ENCODE measurements around the gene ZMAT5.
"Not testable (repeated sequence)": the region's sequence is repeated elsewhere in the genome, so short reads cannot be mapped to it uniquely, and the experiment has no call there.

The ZMAT5 gene

DNA sequence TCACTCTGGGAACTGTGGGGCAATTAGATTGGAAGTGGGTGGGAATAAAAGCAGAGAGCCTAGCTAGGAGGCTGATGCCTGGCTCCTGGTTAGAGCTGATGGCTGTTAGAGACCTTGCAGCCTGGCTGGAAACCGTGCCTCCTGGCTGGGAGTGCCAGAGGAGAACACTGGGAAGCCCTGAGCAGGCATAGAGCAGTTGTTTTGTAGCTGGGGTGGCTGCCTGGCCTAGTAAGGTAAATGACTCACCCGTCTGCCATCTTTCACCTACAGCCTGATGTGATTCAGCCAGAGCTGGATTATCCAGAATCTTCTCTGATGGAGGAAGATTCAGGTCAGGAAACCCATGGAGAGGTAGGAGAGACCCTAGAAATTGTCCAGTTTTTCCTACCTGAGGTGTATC, 6.4 kb upstream of the ZMAT5 start:
- H3K9me3 ChIP-seq (ENCODE audit: control insufficient read depth, insufficient read depth, low read length), result no peaks in the 10 kb centered on the region
- H3K36me3 ChIP-seq (ENCODE audit: insufficient read depth, low read length), result peaks cover 9% of the 10 kb centered on the region; the same call in 1 of the 2 replicates
- H3K9ac ChIP-seq (ENCODE audit: low read depth, low read length), result no peak overlapping the region
- H3K4me1 ChIP-seq (ENCODE audit: insufficient read depth, low read length), result no peaks in the 10 kb centered on the region

DNA sequence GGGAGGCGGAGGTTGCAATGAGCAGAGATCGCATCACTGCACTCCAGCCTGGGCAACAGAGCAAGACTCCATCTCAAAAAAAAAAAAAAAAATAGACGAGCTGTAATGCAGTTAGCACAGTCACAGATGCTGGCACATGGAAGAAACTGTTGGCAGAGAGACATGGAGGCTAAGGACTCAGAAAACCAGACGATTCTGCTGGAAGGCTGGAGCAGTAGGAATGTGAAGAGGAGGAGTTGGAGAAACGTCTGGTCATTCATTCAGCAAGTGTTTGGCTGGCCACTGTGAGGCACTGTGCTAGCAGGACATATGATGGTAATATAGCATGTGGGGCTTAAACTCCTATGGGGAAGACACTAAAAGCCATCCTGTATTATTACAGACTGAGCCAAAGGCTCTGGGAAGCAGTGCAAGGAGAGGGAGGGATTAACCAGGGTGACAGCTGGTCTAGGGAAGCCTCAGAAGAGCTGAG, 5.4 kb upstream of the ZMAT5 start:
- no peaks in the 10 kb centered on the region for H3K9me3 ChIP-seq (ENCODE audit: control insufficient read depth, insufficient read depth, low read length)
- H3K36me3 ChIP-seq (ENCODE audit: insufficient read depth, low read length), result peaks cover 9% of the 10 kb centered on the region; the same call in 1 of the 2 replicates
- H3K4me1 ChIP-seq (ENCODE audit: insufficient read depth, low read length), result no peaks in the 10 kb centered on the region
- H3K9ac ChIP-seq (ENCODE audit: low read depth, low read length), result no peak overlapping the region

DNA sequence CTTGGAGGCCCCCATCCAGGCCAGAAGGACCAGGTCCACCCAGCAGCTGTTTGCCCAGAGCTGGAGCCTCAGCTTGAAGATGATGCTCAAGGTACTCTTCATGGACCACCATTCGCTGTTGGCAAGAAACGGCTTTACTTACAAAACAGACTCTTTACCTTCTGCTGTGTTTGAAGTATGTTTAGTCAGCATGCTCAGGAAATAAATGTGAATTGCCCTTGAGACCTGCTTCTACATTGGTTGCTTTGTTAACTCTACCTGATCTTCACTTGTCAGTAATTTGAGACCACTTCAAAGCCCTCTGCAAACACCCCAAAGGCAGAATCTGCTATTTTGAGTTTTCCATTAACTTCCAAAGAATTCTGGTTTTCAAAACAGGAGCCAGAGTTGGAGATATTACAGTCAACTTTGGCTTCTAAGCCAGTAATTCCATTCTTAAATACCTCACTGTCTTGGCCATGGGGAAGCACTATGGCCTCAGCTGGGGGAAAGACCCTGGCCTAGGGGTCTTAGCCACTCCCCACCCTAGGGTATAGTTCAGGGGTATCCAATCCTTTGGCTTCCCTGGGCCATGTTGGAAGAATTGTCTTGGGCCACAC, 3.0 kb upstream of the ZMAT5 start:
- Histone ChIP-seq H3K9me3 (ENCODE audit: control insufficient read depth, insufficient read depth, low read length) (no peaks in the 10 kb centered on the region), H3K9ac (ENCODE audit: low read depth, low read length) (no peak overlapping the region), H3K36me3 (ENCODE audit: insufficient read depth, low read length) (peaks cover 9% of the 10 kb centered on the region; the same call in 1 of the 2 replicates), H3K4me1 (ENCODE audit: insufficient read depth, low read length) (no peaks in the 10 kb centered on the region; the same call in 1 of the 2 replicates)

DNA sequence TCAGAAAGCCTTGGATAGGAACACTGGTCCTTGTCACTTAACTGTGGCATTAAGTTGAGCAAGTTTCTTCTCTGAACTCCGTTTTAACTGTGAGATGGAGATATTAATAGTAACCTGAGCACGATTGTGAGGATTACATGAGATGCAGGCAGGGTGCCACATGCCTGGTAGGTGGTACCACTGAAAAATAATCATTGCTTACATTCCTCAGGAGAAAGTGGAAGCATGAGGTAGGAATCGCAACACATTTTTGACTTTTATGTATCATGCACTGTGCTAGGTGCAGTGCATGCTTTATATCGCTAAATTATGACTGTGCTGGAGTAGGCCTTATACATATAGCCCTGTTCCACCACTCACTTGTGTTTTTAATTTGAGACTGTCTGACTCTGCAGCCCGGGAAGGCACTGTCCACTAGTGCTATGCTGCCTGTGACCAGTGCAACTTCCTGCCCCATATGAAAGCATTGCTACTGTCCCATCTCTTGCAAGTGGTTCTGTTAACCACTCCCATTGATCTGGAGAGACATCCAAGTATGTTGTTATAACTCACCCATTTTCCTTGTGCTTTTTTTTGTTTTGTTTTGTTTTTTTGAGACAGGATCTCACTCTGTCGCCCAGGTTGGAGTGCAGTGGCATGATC, 1.4 kb upstream of the ZMAT5 start:
- Histone ChIP-seq H3K36me3 (ENCODE audit: insufficient read depth, low read length) (peaks cover 9% of the 10 kb centered on the region; the same call in 1 of the 2 replicates), H3K4me1 (ENCODE audit: insufficient read depth, low read length) (no peaks in the 10 kb centered on the region; the same call in 1 of the 2 replicates), H3K9ac (ENCODE audit: low read depth, low read length) (peak overlapping the region; percentile 94), H3K9me3 (ENCODE audit: control insufficient read depth, insufficient read depth, low read length) (no peaks in the 10 kb centered on the region)

DNA sequence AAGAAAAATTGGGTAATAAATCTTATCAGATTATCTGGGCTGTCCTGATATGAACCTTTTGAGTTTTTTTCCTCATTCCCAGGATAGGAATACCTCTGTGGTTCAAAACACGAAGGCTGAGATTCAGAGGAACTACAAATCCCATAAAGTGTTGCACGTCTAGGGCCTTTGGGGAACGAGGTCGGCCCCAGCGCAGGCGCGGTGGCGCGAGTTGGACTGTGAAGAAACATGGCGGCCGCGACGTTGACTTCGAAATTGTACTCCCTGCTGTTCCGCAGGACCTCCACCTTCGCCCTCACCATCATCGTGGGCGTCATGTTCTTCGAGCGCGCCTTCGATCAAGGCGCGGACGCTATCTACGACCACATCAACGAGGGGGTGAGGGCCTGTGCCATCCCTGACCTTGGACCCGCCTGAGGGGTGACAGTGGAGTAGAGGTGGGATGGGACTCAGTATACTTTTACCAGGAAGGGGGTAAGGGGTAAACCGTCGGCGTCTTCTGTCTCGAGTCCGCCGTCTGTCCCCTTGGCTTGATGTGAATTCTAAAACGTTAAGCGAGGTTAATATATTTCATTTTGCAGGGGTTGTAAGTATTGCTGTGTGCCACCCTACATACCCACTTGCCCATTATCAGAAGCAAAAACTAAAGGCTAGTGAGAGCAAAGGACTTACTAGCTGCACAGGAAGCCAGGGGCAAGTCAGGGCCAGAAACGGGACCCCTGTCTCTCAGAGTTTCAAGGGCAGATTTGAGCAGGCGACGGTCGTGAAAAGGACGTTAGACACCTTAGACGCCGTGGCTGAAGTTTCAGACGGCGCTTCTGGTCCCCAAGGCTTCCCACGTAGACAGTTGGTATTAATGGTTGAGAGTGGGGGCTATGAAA, 604 bp upstream of the ZMAT5 start, which contains the start of gene UQCR10:
Gene UQCR10 (plus strand): TSS at position 199 of the 881 bp plus-strand sequence. CDS start 30 bp downstream, at position 229.
- H3K36me3 ChIP-seq (ENCODE audit: insufficient read depth, low read length), result peaks cover 9% of the 10 kb centered on the region; the same call in 1 of the 2 replicates
- peaks cover under 1% of the 10 kb centered on the region; the same call in 1 of the 2 replicates for H3K4me1 ChIP-seq (ENCODE audit: insufficient read depth, low read length)
- no peaks in the 10 kb centered on the region for H3K9me3 ChIP-seq (ENCODE audit: control insufficient read depth, insufficient read depth, low read length)
- peak within 1 kb of the TSS; percentile 94 for H3K9ac ChIP-seq (ENCODE audit: low read depth, low read length)

DNA sequence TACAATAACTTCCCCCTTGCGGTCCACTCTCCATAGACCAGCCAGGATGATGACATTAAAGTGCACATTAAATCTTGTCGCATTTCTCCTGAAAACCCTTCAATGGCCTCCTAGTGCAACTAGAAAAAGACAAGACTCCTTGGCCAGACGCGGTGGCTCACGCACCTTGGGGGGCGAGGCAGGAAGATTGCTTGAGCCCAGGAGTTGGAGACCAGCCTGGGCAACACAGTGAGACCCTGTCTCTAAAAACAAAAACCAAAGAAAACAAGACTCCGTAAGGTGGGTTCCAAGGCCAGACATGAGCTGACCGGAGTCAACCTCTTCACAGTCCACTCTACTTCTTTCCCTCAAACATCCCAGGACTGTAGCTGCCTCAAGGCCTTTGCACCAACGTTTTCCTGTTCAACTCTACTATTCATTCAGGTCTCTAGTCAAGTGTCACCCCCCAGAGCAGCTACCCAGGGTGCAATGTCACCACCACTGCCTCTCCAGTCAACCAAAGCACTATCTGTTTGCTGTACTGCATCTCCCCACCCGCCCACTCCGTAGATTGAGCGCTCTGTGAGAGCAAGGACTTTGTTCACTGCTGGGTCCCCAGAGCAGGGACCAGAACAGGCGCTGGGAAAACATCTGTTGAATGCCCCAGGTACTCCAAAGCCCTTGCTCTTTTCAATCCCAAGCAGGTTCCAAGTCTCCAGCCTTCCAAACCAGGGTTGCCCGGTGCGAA, 739 bp downstream of the ZMAT5 start:
- Histone ChIP-seq H3K9ac (ENCODE audit: low read depth, low read length) (peak overlapping the region; percentile 94), H3K36me3 (ENCODE audit: insufficient read depth, low read length) (peaks cover 9% of the 10 kb centered on the region; the same call in 1 of the 2 replicates), H3K4me1 (ENCODE audit: insufficient read depth, low read length) (peaks cover 5% of the 10 kb centered on the region; the same call in 1 of the 2 replicates), H3K9me3 (ENCODE audit: control insufficient read depth, insufficient read depth, low read length) (no peaks in the 10 kb centered on the region)

DNA sequence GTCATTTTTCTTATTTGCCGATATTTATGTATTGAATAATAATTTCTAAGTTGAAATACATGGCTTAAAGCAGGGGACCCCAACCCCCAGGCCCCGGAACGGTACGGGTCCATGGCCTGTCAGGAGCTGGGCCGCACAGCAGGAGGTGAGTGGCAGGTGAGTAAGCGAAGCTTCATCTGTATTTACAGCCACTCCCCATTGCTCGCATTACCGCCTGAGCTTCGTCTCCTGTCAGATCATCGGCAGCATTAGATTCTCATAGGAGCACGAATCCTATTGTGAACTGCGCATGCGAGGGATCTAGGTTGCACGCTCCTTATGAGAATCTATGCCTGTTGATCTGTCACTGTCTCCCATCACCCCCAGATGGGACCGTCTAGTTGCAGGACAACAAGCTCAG, 4.5 kb downstream of the ZMAT5 start:
- H3K36me3 ChIP-seq (ENCODE audit: insufficient read depth, low read length), result no peaks in the 10 kb centered on the region
- H3K9me3 ChIP-seq (ENCODE audit: control insufficient read depth, insufficient read depth, low read length), result no peaks in the 10 kb centered on the region
- no peak overlapping the region for H3K9ac ChIP-seq (ENCODE audit: low read depth, low read length)
- H3K4me1 ChIP-seq (ENCODE audit: insufficient read depth, low read length), result peaks cover 5% of the 10 kb centered on the region; the same call in 1 of the 2 replicates

DNA sequence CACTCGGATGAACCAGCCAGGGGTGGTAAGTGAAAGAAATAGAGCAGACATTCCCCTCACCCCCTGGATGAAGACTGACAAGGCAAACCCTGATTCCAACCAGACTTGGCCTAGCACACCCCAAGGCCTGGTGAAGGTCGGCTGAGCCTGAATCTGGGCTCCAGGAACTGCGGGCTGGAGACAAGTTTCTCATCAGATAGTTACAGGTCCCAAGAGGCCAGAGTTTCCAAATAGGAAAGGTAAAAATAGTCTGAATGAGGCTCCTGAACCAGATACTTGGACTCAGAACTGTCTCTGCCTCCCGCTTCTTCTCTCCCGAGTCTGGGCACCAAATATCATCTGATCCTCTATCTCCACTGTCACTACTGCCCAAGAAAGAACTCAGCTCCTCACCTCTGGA, 7.8 kb downstream of the ZMAT5 start:
- Histone ChIP-seq H3K36me3 (ENCODE audit: insufficient read depth, low read length) (no peaks in the 10 kb centered on the region), H3K4me1 (ENCODE audit: insufficient read depth, low read length) (peaks cover 5% of the 10 kb centered on the region; the same call in 1 of the 2 replicates), H3K9me3 (ENCODE audit: control insufficient read depth, insufficient read depth, low read length) (no peaks in the 10 kb centered on the region), H3K9ac (ENCODE audit: low read depth, low read length) (no peak overlapping the region)

DNA sequence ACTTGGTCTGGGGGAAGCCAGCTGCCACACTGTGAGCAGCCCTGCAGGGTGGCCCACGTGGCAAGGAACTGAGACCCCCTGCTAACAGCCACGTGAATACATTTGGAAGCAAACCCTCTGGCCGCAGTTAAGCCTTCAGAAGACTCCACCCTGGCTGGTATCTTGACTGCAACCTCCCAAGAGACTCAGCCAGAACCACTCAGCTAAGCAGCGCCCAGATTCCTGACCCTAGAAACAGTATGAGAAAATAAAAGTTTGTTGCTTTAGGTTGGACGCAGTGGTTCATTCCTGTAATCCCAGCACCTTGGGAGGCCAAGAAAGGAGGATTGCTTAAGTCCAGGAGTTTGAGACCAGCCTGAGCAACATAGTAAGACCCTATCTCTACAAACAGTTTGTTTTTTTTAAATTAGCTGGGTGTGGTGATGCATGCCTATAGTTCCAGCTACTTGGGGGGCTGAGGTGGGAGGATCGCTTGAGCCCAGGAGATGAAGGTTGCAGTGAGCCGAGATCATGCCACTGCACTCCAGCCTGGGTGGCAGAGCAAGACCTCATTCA, 8.7 kb downstream of the ZMAT5 start:
- Histone ChIP-seq H3K9me3 (ENCODE audit: control insufficient read depth, insufficient read depth, low read length) (no peaks in the 10 kb centered on the region), H3K4me1 (ENCODE audit: insufficient read depth, low read length) (peaks cover 5% of the 10 kb centered on the region; the same call in 1 of the 2 replicates), H3K9ac (ENCODE audit: low read depth, low read length) (no peak overlapping the region), H3K36me3 (ENCODE audit: insufficient read depth, low read length) (no peaks in the 10 kb centered on the region)

DNA sequence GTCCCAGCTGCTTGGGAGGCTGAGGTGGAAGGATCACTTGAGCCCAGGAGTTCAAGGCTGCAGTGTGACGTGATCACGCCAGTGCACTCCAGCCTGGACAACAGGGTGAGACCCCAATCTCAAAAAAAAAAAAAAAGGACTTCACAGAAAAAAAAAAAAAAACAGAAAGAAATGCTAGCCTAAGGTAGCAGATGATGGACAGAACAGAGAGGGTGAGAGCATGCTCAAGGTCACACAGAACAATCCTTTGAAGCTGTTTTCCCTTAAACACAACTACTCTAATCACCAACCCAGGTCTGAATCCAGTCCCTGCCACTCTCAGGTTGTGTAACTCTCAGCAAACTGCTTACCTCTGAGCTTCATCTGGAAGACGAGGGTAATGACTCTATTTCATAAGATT, 9.7 kb downstream of the ZMAT5 start:
- Histone ChIP-seq H3K9me3 (ENCODE audit: control insufficient read depth, insufficient read depth, low read length) (no peaks in the 10 kb centered on the region), H3K36me3 (ENCODE audit: insufficient read depth, low read length) (no peaks in the 10 kb centered on the region), H3K9ac (ENCODE audit: low read depth, low read length) (no peak overlapping the region), H3K4me1 (ENCODE audit: insufficient read depth, low read length) (peaks cover under 1% of the 10 kb centered on the region; the same call in 1 of the 2 replicates)

DNA sequence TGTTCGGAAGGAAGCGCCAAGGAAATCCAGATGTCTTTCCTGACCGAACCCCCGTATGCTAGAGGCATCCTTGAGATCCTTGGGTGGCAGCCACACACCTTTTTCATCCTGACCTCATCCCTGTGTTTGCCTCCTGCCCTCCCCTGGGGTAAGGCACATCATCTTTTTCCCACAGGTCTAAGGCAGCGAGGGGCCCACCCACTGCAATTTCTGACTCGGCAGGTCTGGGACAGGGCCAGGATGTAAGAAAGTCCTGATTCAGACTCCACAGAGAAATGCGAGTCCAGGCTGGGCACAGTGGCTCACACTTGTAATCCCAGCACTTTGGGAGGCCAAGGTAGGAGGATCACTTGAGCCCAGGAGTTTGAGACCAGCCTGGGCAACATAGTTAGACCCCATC, 10.5 kb downstream of the ZMAT5 start:
- Histone ChIP-seq H3K4me1 (ENCODE audit: insufficient read depth, low read length) (no peaks in the 10 kb centered on the region), H3K9me3 (ENCODE audit: control insufficient read depth, insufficient read depth, low read length) (no peaks in the 10 kb centered on the region), H3K9ac (ENCODE audit: low read depth, low read length) (no peak overlapping the region), H3K36me3 (ENCODE audit: insufficient read depth, low read length) (no peaks in the 10 kb centered on the region)

DNA sequence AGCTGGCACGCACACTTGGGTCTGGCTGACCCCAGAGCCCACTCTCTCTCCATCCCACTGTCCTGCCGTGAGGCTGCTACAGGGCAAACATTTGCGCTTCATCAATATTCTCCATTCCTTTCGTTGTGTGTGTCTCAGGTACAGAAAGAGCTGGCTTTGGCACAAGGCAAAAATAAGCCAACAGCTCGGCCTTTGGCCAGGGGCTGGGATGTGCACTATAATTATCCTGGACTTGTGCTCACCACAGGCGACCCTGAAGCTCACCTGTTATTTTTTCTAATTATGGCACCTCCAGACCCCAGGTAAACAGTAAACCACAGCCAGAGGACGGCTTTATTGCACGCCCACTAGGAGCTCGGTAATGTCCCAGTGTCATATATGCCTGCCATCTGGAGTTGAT, 10.9 kb downstream of the ZMAT5 start:
- H3K9ac ChIP-seq (ENCODE audit: low read depth, low read length), result no peak overlapping the region
- H3K4me1 ChIP-seq (ENCODE audit: insufficient read depth, low read length), result no peaks in the 10 kb centered on the region
- H3K9me3 ChIP-seq (ENCODE audit: control insufficient read depth, insufficient read depth, low read length), result no peaks in the 10 kb centered on the region
- H3K36me3 ChIP-seq (ENCODE audit: insufficient read depth, low read length), result no peaks in the 10 kb centered on the region

DNA sequence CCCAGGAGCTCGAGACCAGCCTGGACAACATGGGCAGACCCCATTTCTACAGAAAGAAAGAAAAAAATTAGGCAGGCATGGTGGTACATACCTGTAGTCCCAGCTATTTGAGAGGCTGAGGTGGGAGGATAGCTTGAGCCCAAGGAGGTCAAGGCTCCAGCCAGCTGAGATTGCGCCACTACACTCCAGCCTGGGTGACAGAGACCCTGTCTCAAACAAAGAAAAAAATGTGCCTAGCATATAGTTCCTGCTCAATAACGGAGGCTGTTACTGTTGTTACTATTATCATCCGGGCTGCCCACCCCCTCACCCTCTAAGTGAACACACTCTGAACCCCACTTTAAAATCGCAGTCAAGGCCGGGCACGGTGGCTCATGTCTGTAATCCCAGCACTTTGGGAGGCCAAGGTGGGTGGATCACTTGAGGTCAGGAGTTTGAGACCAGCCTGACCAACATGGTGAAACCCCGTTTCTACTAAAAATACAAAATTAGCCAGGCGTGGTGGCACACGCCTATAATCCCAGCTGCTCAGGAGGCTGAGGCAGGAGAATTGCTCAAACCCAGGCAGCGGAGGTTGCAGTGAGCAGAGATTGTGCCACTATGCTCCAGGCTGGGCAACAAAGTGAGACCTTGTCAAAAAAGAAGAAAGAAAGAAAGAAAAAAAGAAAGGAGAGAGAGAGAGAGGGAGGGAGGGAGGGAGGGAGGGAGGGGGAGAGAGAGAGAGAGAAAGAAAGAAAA, 12.0 kb downstream of the ZMAT5 start:
- H3K9me3 ChIP-seq (ENCODE audit: control insufficient read depth, insufficient read depth, low read length); H3K9ac ChIP-seq (ENCODE audit: low read depth, low read length); H3K36me3 ChIP-seq (ENCODE audit: insufficient read depth, low read length); H3K4me1 ChIP-seq (ENCODE audit: insufficient read depth, low read length): not testable (repeated sequence)
